ENCODE measurements around the gene C19orf25.

GRCh38 chr19:1455336-1456120 is 23.5 kb downstream of the C19orf25 start:
- no peak for TF ChIP-seq POLR2A (IDR thresholded peaks at IDR 0.05; ENCODE audit: low read depth, low read length)
- TF ChIP-seq TAF1 (IDR thresholded peaks at IDR 0.05; ENCODE audit: borderline replicate concordance, low read depth, low read length) = no peak

Measured in GM12892 (cell line).